Stomach (tissue), 9 donors: ENCODE results near the gene CLDN11. TPM values are rescaled to one million over a fixed set of nuclear protein-coding genes. Genes with fewer than 3 reads are reported as not detected.
A peak's percentile ranks its signal among the peaks of the same experiment; 100 is the strongest.

Experiments used
- DNase-seq, 2 donors: peaks; one replicate each; pipeline versions ENCODE4 v3.0.0 to v3.0.0-alpha.2; 2013 to 2019
- H3K27ac ChIP-seq, 5 donors: fragments of 200-600 bp in 4 of 5; sonication (generic) in 4 of 5; one replicate each; pipeline ENCODE4 v1.5.1; 2013 to 2019; ENCODE audit warnings: mild to moderate bottlenecking in 1 of 5, moderate library complexity in 1 of 5
- H3K27me3 ChIP-seq, 3 donors: fragments of 200-600 bp; sonication (generic); one replicate each; pipeline ENCODE4 v1.5.1; 2017 to 2019; ENCODE audit warnings: mixed run types in 1 of 3
- H3K36me3 ChIP-seq, 4 donors: fragments of 200-600 bp; sonication (generic); 1 replicate in 3 of 4; 2 replicates in 1 of 4; pipeline ENCODE4 v1.5.1; 2016 to 2019
- H3K4me1 ChIP-seq, 4 donors: fragments of 200-600 bp; sonication (generic); one replicate each; pipeline ENCODE4 v1.5.1; 2016 to 2019
- H3K4me3 ChIP-seq, 4 donors: fragments of 200-600 bp; sonication (generic) in 3 of 4; one replicate each; pipeline ENCODE4 v1.5.1; 2016 to 2019; ENCODE audit warnings: mild to moderate bottlenecking in 1 of 4
- H3K9me3 ChIP-seq, 4 donors: fragments of 200-600 bp; sonication (generic); one replicate each; pipeline ENCODE4 v1.5.1; 2016 to 2019
- CTCF ChIP-seq, 7 experiments: fragments of 450-650 bp in 4 of 7; fragments of 200-600 bp in 3 of 7; sonication (generic) in 3 of 7; IDR thresholded peaks; one replicate each; pipeline ENCODE4 v1.5.1; 2016 to 2019; ENCODE audit warnings: antibody characterized with exemption in 7 of 7, control low read depth in 2 of 7, mild to moderate bottlenecking in 1 of 7
- EP300 ChIP-seq: sonication (generic); formaldehyde crosslinking; IDR thresholded peaks from one replicate; pipeline ENCODE4 v1.6.1; 2017; ENCODE audit warnings: antibody characterized with exemption
- POLR2A ChIP-seq, 4 donors: fragments of 450-650 bp; IDR thresholded peaks; one replicate each; pipeline ENCODE4 v1.6.1; 2016; ENCODE audit warnings: antibody characterized with exemption in 4 of 4, control low read depth in 2 of 4, mild to moderate bottlenecking in 1 of 4, moderate library complexity in 1 of 4
- POLR2AphosphoS5 ChIP-seq, 3 donors: sonication (generic); formaldehyde crosslinking; IDR thresholded peaks; one replicate each; pipeline ENCODE4 v1.6.1; 2016; ENCODE audit warnings: antibody characterized with exemption in 3 of 3
- WGBS, 5 donors: extraction: QIAGEN DNeasy Blood & Tissue Kit in 3 of 5; methylation state at CpG; one replicate each; pipeline versions ENCODE4 v1.1.5 to v1.1.7; 2013 to 2018; 5-methylcytosine and 5-hydroxymethylcytosine counted together
- intact Hi-C: fragments of 100-400 bp; cut with DNase I; formaldehyde crosslinking; loops from one replicate; pipeline ENCODE4 v1.15.1; 2023; ENCODE audit warnings: low total_unique reads
- polyA plus RNA-seq, 3 donors: library from polyadenylated mRNA; stranded (reverse); fragments of 200-250 nt; gene quantifications; one replicate each; pipeline ENCODE4 v1.2.3, GENCODE V29; 2013
- total RNA-seq, 5 donors: library from RNA; depleted of rRNA; stranded (reverse); fragments of >200 nt; gene quantifications; one replicate each; pipeline versions ENCODE4 v1.1.0 to v1.2.3, GENCODE V29; 2014 to 2016
- donor health status: healthy with polysubstance abuse.
- donor health status: Bipolar disorder and iron deficiency.
- donor health status: healthy.

The CLDN11 gene
- total and polyA plus RNA-seq, 8 donors, result 1.00 to 13.0 (median 4.3) TPM; not detected in 2

GRCh38 chr3:170467571-170468147 lies 49.0 kb downstream of the CLDN11 start:
- peaks cover 0 to 8% (median 0%) of the 10 kb centered on the region in 3 donors for H3K27me3 ChIP-seq
- H3K4me3 ChIP-seq, result no peak overlapping the region
- peak in 1 of 2 donors; percentile 38 for DNase-seq
- no peaks in the 10 kb centered on the region for H3K36me3 ChIP-seq
- H3K9me3 ChIP-seq, result no peaks in the 10 kb centered on the region
- 64 to 76% (median 70%) methylated on average over 7 of the region's 7 CpGs for WGBS, 5 donors
- no peak for TF ChIP-seq CTCF (IDR thresholded peaks at IDR 0.05)
- TF ChIP-seq POLR2A (IDR thresholded peaks at IDR 0.05), result no peak
- TF ChIP-seq POLR2AphosphoS5 (IDR thresholded peaks at IDR 0.05), result no peak
- no peak for TF ChIP-seq EP300
- H3K4me1 ChIP-seq, result peaks cover 8 to 42% (median 29%) of the 10 kb centered on the region in 4 donors
- H3K27ac ChIP-seq, result no peak overlapping the region
- intact Hi-C loops, result no loop called here

- peak in 1 of 2 donors; percentile 53 for DNase-seq
- intact Hi-C loops, result no loop called here
- H3K4me3 ChIP-seq, result no peak overlapping the region
- peaks cover 0 to 10% (median 0%) of the 10 kb centered on the region in 3 donors for H3K27me3 ChIP-seq
- no peak for TF ChIP-seq EP300
- TF ChIP-seq POLR2AphosphoS5 (IDR thresholded peaks at IDR 0.05), result no peak
- TF ChIP-seq CTCF (IDR thresholded peaks at IDR 0.05), result no peak
- TF ChIP-seq POLR2A (IDR thresholded peaks at IDR 0.05), result no peak
- H3K27ac ChIP-seq, result peak overlapping the region in 2 of 5 donors; percentile 2 to 32
- H3K4me1 ChIP-seq, result peaks cover 8 to 49% (median 33%) of the 10 kb centered on the region in 4 donors
- 34 to 45% (median 36%) methylated on average over 5 of the region's 5 CpGs for WGBS, 5 donors
- H3K9me3 ChIP-seq, result no peaks in the 10 kb centered on the region
- H3K36me3 ChIP-seq, result no peaks in the 10 kb centered on the region
These were observed 50.7 kb downstream of the CLDN11 start for GRCh38 chr3:170469151-170470062.

DNA sequence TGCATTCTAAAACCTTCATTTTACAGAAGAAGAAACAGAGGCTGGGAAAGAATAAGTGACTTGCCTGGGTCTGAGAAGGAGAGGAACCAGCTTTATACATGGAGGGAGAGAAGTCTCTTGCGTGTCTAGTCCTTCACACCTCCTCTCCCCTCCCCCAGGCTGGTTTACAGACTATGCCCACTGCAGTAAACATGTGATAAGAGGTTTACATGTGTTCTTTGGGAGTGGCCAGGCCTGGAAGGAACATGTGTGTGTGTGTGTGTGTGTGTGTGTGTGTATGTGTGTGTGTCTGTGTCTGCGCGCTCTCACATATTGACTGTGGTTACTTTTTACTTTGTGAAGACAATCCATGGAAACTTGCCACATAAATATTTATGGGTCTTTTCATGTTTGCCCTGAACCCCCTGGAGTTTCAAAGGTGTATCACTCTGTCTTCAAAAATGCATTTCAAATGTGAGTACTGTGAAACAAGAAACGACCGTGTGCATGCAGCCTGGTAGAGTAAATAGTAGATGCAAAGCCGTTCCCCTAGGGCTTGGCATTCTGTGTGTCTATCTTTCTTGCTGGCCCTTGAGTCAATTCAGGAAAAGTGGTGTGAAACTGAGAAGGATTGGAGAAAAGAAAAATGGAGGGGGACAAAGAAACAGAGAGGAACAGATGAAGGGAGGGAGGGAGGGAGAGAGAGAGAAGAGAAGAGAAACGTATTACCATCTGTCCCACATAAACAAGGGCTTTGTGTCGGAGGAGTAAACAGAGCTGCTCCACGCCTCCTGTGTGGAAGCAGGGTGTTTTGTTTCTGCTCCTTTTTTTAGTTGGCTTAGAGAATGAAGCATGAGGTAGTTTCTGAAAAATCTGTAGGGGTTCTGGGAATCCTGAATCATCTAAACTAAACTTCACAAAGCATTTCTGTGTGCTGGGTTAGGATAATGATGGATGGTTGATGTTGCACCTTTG lies 51.7 kb downstream of the CLDN11 start:
- no peaks in the 10 kb centered on the region for H3K9me3 ChIP-seq
- H3K27ac ChIP-seq, result peak overlapping the region in 3 of 5 donors; percentile 32 to 38 (median 34)
- H3K4me3 ChIP-seq, result no peak overlapping the region
- peak in 1 of 2 donors; percentile 65 for DNase-seq
- intact Hi-C loops, result no loop called here
- H3K36me3 ChIP-seq, result no peaks in the 10 kb centered on the region
- 37 to 49% (median 40%) methylated on average over 9 of the region's 9 CpGs for WGBS, 5 donors
- H3K4me1 ChIP-seq, result peaks cover 8 to 50% (median 38%) of the 10 kb centered on the region in 4 donors
- TF ChIP-seq EP300 (no peak), POLR2AphosphoS5 (IDR thresholded peaks at IDR 0.05) (no peak), POLR2A (IDR thresholded peaks at IDR 0.05) (no peak), CTCF (IDR thresholded peaks at IDR 0.05) (no peak)
- H3K27me3 ChIP-seq, result peaks cover 0 to 9% (median 0%) of the 10 kb centered on the region in 3 donors

DNA sequence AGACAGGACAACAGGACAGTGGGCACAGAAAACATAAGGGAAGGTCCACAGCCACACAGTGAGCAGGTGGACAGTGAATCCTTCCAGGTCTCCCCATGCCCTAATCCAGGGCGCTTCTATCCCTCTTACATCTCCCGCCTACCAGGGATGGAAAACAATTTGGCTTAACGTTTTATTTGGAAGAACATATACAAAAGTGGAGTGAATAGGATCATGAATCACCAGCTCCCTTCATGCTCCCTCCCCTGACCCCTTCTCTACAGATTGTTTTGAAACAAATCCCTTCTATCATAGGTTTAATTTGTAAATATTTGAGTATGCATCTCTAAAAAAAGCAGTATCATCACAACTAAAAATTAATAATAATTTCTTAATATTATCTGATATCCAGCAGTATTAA lies 52.5 kb downstream of the CLDN11 start:
- Histone ChIP-seq H3K36me3 (no peaks in the 10 kb centered on the region), H3K4me3 (no peak overlapping the region), H3K27me3 (peaks cover 0 to 9% (median 0%) of the 10 kb centered on the region in 3 donors), H3K9me3 (no peaks in the 10 kb centered on the region), H3K27ac (peak overlapping the region in 1 of 5 donors; percentile 34), H3K4me1 (peaks cover 8 to 58% (median 37%) of the 10 kb centered on the region in 4 donors)
- intact Hi-C loops, result no loop called here
- 60 to 66% (median 62%) methylated on average over 3 of the region's 3 CpGs for WGBS, 5 donors
- DNase-seq, result no peak
- no peak for TF ChIP-seq EP300
- no peak for TF ChIP-seq CTCF (IDR thresholded peaks at IDR 0.05)
- TF ChIP-seq POLR2AphosphoS5 (IDR thresholded peaks at IDR 0.05), result no peak
- TF ChIP-seq POLR2A (IDR thresholded peaks at IDR 0.05), result no peak
